Muscle of back (tissue), 11 donors: ENCODE data around the gene OTOF. TPM values are rescaled to one million over a fixed set of nuclear protein-coding genes. Genes with fewer than 3 reads are reported as not detected.
"Not testable (repeated sequence)": the region's sequence is repeated elsewhere in the genome, so short reads cannot be mapped to it uniquely, and the experiment has no call there.

ENCODE experiments used
- DNase-seq, 3 donors: peaks; one replicate each; pipeline versions ENCODE4 v3.0.0 to v3.0.0-alpha.2; 2013
- polyA plus RNA-seq, 10 donors: library from polyadenylated mRNA; unstranded; fragments of 120-200 nt; gene quantifications; one replicate each; pipeline ENCODE4 v1.2.1, GENCODE V29; 2013; ENCODE audit not compliant: insufficient read length in 10 of 10

OTOF gene
- polyA plus RNA-seq, 10 donors = 10.4 to 32.8 (median 19.3) TPM

DNA sequence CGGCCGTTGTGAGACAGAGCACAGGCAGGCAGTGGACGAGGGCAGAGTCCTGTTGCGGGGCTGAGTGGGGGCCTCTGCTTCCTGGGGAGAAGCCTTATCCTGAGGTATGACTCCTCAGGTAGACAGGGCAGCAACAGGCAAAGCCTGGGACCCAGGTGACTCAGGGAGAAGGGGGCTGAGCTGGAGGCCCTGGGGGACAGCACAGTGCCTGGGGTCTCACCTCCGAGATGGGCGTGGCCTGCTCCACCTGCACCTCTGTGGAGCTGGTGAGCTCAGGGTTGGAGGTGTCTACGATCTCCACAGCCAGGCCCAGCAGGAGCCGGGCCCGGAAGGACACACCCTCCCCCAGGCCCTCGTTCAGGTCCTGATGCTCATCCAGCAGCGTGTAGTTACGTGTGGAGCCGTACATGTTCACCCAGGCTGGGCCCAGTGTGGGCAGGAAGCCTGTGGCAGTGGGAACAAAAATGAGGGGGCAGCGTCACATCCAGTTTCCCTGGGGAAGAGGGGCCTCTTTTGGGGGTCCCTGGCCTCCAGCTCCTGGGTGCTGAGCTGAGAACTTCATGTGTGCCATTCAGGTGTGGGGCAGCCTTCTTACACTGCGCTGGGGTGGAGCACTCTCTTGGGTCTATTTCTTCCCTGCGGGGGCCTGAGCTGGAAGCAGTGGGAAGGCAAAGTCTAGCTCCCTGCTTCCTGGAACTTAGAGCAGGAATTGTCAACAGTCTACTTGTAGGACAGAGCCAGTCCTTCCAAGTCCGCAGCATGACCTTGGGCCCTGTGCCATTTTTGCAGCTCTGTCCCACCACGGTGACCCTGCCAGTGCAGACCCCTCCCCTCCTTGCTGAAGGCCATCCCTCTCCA lies 2.9 kb upstream of the OTOF start:
- DNase-seq = no peak

DNA sequence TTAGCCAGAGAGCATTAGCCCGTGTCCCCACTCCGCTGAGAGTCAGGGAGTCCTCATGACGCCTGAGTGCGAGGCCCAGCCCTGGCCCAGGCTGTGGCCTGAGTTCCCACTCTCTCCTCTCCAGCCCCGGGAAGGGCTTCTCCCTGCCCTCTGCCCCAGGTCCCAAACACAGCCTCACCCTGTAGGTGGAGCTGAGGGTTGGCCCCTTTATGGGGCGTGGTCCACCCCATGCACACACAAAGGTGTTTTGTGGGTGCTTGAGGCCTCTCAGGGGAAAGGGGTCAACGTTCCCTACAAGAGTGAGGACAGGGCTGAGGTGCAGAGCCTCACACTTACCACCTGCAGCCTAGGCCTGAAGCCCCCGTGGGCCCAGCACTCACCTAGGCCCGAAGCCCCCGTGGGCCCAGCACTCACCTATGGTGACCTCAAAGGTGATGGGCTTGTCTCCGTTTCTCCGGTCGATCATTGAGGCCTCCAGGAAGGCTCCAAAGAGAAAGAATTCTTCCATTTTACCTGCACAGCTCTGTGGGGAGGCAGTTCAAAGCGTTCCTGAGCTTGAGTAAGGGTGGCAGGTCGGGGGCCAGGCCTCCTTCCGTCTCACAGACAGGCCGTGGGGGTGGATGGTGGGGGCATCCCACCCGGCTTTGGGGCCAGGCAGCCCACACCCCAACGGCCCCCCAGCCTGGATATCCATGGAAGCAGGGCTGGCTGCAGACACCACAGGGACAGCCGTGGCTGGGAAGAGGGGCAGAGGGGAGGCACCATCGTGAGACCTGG lies 2.1 kb upstream of the OTOF start:
- DNase-seq = no peak

DNA sequence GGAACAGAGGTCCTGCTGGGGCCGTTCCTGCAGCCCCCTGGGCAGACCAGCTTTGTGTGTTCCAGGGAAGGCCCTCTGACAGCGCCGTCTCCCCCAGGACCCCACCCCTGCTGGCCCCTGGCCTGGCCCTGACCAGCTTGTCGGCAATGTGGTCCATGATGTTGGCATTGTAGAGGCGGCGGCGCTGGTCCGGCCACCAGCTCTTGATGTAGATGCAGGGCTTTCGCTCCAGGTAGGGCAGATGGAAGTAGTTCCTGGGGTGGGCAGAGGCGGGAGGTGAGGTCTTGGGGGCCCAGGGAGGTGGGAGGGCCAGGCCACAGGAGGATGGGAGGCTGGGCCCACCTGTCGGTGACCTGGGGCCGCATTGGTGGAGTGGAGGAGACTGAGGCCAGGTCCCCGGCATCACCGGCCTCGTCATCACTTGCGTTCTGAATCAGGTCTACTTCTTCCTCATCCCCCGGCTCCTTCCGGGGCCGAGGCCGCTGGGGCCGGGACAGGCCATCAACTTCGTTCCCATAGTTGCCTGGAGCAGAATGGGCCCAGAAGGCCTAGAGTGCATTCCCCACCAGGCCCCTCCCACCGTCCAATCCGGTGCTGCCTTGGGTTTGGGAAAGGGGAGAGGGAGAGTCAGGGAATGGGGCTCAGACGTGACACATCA lies 1.3 kb upstream of the OTOF start:
- DNase-seq = no peak

DNA sequence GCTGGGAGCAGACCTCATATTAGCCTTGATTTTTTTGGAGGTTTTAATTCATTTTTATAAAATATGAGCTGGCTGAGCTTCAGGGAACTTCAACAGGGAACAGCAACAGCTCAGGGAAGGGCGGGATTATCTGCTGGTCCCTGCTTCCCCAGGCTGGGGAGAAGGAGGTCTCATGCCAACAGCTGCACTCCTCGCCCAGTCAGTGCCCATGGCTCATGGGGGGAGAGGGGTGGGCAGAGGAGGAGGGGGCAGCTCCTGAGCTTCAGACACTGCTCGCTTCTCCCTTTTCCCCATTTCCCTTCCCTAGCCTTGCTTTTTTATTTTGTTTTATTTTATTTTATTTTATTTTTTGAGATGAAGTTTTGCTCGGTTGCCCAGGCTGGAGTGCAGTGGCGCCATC lies 442 bp upstream of the OTOF start:
- no peak for DNase-seq

DNA sequence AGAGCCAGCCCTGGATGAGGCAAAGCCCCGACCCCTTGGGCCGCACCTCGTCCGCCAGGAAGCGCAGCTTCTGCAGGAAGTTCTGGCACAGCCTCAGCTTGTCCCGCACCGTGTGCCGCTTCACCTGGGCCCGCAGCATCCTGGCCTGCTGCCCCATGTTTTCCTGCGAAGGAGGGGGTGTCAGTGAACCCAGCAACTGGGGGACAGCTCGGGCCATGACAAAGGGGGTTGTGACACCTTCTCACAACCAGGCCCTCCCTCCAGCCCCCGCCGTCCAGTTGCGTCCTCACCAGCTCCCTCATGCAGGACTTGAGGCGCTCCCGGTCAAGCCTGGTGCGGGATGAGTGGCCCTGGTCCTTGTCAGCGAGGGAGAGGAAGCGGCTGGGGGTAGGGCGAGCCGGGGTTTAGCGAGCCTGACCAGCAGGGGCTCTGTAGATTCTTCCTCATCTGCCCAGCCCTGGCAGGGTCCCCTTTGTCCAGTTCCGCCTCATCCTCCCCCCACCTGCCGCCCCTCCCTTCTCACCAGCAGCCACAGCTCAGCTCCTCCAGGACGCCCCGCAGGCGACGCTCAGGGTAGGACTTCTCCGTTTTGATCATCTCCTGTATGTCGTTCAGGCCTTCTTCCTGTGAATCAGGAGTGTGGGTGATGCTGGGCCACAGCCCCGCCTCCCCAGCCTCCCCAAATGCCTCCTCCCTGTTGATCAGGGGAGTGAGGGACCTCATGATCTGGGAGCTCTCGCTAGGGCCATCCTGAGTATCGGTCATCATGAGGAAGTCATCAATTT lies 606 bp downstream of the OTOF start:
- DNase-seq = no peak

DNA sequence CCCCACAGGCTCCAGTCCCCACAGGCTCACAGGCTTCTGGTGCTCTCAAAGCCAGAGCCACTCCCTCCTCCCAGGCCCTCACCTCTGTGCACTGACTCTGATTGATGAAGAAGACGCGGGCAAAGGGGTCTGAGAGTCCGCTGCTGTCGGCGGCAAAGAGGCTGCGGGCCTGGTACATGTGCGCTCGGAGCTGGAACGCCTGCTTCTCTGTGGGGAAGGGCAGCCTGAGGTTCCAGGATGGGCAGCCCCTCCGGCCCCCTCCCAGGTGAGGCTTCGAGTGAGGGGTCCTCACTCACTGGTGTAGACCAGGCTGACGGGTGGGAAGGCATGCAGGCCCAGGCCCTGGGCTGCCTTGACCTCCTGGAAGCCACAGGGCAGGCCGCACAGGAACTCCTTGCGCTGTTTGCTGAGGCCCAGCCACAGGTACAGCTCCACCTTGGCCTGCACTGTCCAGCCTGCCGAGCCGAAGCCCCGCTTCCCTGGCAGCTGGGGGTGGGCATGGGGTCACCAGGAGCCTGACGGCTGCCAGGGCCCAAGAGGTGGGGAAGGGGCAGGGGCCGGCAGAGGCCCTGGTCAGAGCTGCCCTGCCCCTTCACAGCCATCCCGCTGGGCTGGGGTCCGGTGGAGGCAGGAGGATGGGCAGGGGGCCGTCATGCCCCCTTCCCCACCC lies 2.0 kb downstream of the OTOF start:
- DNase-seq = no peak

DNA sequence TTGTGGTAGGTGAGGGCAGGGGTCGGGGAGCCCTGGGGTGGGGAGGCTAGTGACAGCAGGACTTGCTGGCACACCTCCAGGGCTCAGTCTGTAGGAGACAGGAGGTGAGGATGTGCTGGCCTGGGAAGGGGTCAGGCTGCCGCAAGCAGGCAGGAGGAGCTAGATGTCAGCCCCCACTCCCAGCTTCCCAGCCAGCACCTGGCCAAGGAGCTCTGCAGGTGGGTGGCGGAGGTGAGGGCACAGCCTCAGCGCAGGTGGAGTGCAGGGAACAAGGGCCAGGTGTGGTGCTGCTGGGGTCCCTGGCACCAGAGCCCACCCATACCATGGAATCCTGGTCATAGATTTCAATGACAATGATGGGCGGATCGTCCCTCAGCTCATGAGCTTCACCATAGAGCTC lies 2.9 kb downstream of the OTOF start:
- DNase-seq = no peak

DNA sequence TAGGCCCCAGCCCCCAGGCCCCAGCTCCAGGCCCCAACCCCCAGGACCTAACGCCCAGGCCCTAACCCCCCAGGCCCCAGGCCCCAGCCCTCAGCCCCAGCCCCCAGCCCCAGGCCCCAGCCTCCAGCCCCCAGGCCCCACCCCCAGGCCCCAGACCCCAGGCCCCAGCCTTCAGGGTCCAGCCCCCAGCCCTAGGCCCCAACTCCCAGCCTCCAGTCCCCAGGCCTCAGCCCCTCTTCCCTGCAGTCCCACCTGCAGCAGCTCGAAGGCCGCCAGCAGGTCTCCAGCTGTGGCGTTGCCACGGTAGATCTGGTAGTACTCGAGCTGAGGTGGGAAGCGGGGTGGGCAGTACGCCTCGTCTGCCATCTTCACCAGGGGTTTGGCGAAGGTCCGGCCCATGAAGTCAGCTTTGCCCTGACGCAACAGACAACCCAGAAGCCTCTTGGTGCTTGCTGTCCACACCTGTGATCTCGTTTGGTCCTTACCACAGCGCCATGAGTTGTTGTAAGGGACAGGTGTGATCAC lies 3.6 kb downstream of the OTOF start:
- no peak for DNase-seq

DNA sequence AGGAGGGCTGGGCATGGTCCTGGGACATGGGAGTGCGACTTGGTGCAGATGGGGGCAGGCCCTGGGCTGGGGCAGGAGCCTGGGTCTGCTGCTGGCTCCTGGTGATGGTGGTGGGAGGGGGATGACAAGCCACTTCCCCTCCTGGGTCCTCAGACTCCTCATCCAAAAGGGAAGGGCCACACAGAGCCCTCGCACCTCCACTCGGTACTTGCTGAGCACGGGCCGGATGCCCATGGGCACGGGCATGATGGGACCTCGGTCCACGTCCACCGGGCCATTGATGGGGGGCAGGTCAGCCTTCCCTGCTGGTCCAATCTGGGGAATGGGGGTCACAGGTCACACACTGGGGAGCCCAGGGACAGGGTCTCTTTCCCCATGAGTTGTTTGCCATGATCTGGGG lies 4.1 kb downstream of the OTOF start:
- DNase-seq = no peak

DNA sequence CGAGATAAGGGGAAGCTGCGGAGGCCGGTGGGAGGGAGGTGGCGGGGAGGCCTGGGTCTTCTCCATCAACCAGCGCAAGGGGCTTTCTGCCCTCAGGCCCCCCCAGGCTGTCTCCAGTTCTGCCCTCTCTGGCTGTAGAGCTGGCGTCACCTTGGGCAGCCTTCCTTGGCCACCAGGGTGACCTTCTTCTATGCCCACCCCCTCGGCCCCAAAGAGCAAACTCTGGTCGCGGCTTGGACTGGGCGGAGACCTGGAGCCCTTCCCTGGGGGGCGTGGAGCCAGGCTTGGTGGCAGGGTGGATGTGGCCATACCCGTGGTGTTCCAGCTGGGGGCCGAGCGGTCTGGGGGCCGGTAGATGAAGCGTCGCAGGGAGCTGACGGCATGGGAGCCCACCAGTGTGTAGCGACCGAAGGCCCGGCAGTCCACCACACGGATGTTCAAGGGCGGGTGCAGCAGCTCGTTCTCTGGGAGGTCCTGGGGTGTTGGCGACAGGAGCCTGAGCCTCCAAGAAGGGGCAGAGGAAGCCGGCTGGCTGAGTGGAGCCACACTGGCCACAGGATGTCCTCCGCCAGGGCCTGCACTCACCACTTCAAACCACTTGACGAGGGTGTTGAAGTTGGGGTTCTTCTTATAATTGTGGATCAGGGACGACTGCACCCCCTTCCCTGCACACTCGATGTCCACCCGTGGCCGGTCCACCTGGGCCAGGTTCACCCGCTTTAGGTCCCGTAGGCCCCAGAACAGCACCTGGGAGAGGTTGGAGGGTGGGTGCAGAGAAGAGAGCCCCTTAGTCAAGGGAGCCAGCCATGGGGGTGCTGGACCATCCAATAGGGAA lies 4.9 kb downstream of the OTOF start:
- DNase-seq = no peak

DNA sequence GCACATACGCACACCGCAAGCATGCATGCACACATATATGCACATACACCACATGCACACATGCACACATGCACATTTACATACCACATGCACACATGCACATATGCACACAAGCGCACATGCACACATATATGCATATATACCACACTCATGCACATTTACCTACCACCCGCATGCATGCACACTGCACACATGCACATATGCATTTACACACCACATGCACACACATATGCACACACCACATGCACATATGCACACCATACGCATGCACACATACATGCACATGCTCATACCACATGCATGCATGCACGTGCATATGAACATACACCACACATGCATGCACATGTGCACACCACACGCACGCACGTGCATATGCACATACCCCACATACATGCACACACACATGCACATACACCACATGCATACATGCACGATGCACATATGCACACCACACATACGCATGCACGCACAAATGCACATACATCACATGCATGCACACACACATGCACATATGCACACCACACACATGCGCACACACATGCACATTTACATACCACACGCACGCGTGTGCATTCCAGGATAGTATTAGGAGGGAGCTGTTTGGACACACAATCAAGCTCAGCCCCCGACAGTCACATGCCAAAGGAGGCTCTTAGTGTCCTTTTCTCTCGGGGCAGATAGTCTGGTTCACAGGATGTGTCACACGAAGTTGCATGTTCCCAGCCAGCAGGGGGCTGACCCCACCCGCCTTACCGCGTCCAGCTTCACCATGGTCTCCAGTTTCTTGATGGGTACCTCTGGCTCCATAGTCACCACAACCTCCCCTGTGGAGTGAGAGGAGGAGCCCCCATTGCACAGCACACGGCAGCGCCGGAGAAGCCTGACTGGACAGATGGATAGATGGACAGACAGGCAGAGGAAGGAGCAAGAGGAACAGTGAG lies 5.9 kb downstream of the OTOF start:
- DNase-seq = no peak

DNA sequence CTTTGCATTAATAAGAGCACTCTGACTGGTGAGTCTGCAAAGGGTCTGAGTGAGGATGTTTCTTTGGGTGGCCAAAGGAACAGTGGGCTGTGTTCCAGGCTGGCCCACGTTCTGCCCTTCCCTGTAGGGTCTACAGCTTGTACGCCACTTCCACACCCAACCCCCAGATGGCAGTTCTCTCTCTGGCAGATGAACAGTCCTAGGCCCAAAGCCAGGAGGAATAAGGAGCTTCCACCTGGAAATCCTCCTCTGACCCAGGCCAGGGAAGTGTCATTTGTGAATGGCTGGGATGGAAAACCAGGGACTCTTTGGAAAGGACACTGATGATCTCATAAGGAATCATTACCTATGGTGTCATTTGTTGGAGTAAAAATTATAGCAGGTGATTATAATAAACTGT lies 6.6 kb downstream of the OTOF start:
- DNase-seq = no peak

DNA sequence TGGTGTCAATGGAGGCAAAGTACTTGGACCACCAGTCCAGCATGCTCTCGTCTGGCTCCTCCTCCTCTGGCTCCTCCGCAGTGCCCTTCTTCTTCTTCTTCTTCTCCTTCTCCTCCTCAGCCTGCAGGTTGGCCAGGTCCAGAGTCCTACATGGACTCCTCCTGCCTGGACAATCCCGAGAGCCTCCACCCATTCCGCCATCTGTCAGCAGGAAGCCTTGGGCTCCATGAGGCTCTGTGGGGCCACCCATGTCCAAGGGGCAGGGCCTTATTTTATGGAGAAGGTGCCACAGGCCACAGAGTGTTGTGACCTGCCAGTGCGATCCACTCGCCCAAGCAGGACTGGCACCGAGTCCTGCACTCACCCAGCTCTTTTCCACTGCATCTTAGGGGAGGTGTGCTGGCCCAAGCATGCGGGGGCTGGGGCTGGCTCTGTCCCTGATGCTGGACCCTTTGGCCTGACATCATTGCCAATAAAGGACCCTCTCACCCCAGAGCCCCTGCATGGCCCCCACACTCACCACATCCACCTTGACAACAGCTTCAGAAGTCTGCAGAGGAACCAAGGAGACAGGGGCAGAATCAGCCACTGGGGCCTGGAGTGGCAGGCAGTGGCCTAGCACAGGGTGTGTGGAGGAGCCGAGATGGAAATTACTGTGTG lies 7.2 kb downstream of the OTOF start:
- no peak for DNase-seq

DNA sequence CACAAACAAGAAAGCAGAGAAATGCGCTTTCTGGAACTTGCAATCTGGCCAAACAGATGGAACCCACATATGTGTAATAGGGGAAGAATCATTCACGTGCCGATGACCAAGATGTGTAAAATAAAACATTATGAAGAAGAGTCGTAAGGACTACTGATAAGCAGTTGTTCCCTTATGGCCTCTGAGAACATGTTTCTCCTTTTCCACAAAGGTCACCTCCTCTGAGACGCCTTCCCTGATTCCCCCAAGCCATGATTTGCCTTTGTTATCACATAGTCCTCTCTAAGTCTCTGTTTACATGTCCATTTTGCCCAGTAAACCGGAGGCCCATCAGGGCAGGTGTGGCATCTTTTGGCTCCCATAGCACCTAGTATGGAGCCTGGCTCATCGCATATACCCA lies 8.0 kb downstream of the OTOF start:
- DNase-seq = no peak

DNA sequence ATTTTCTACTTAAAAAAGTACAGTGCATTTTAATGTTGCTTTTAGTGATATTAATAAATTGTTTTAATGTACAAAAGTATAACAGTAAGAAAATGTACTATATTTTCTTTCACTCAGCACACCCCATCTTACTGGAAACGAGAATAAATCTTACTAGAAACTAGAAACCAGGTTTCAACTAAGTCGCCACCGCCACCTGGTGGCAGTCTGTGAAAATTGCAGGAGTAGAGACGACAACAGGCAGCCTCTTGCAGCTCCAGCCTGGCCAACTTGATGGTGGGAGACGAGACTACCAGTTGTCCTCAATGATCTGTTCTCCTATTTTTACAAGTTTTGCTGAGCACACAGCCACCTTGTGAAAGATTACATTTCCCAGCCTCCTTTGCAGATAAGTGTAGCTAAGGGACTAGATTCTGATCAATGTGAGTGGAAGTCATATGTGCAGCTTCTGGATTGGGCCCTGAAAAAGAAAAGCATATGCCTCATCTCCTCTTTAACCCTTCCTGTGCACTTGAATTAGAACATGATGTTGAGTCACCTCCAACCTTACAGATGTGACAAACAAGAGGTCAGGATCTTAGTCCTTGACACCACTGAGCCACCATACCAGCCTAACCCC lies 8.7 kb downstream of the OTOF start:
- no peak for DNase-seq

DNA sequence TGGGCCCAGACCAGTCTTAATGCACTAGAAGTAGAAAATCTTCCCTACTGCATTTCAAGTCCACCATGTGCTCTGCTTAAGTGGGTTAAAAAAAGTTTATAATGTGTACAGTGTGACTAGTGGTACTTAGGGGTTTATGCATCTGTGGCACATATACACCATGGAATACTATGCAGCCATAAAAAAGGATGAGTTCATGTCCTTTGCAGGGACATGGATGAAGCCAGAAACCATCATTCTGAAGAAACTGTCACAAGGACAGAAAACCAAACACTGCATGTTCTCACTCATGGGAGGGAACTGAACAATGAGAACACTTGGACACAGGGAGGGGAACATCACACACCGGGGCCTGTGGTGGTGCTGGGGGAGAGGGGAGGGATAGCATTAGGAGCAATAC lies 9.4 kb downstream of the OTOF start:
- DNase-seq = not testable (repeated sequence)

DNA sequence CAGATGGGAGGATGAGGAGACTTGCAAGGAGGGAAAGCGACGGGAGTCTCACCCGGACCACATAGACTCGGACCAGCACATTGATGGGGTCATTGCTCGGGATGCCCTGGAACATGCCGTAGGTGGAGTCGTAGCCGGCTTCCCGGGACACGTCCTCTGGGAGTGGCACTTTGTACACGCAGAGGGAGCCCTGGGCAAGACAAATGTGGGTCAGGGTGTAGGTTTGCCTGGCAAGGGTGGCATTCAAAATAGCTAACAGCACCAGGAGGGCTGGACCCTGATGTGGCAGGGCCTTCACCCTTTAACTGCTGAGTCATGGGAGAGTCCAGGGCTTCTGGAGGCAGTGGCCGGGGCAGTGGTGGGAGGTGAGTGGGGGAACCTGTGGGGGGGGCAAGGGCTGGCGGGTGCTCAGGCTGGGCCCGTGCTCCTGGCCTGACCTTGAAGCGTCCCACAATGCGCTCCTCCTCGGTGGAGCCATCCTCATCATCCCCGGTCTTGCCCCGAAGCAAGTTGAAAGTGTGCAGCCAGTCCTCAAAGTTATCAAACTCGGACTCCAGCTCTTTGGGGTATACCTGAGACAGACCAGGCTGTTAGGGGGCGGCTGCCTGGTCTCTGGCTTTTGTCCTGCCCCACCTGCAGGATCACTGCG lies 11.1 kb downstream of the OTOF start:
- no peak for DNase-seq
